CD4-positive, alpha-beta T cell (primary cell): ENCODE measurements around the gene AGER. TPM values are rescaled to one million over a fixed set of nuclear protein-coding genes. Genes with fewer than 3 reads are reported as not detected.

ENCODE experiments used
- ATAC-seq: fragments of 200-7000 bp; cut with Tn5 transposase; one replicate; pipeline ENCODE4 v1.10.0; 2022; ENCODE audit warnings: mild to moderate bottlenecking; ENCODE audit not compliant: poor library complexity
- CTCF ChIA-PET: fragments of 350-600 bp; sonication (Branson Sonifier 250); formaldehyde crosslinking; loops from one replicate; lab custom pipeline; 2021; ENCODE audit warnings: antibody characterized with exemption, inconsistent platforms; lab: Charles Lee
- POLR2A ChIA-PET: fragments of 350-600 bp; sonication (Branson Sonifier 250); formaldehyde crosslinking; loops from one replicate; lab custom pipeline; 2021; ENCODE audit warnings: antibody characterized with exemption, inconsistent platforms; lab: Charles Lee
- DNase-seq, 14 experiments: peaks; one replicate each; pipeline ENCODE4 v3.0.0-alpha.2; 2013 to 2020; ENCODE audit warnings: mixed read lengths in 2 of 14
- H3K27ac ChIP-seq, 2 donors: one replicate each; pipeline versions ENCODE4 v1.5.1 to v1.7.0; 2013; ENCODE audit warnings: low read length in 2 of 2, low read depth in 1 of 2, mild to moderate bottlenecking in 1 of 2
- H3K27me3 ChIP-seq, 2 experiments: 1 replicate in 1 of 2; 2 replicates in 1 of 2; pipeline versions ENCODE4 v1.6.1 to v1.7.0; 2013; ENCODE audit warnings: low read length in 2 of 2, control low read depth in 1 of 2, mild to moderate bottlenecking in 1 of 2, moderate library complexity in 1 of 2; ENCODE audit not compliant: insufficient read depth in 2 of 2, control insufficient read depth in 1 of 2
- H3K36me3 ChIP-seq: one replicate; pipeline ENCODE4 v1.6.1; 2013; ENCODE audit warnings: low read length, control low read depth; ENCODE audit not compliant: insufficient read depth
- H3K4me1 ChIP-seq: one replicate; pipeline ENCODE4 v1.6.1; 2013; ENCODE audit warnings: low read length, control low read depth; ENCODE audit not compliant: insufficient read depth
- H3K4me3 ChIP-seq: one replicate; pipeline ENCODE4 v1.5.1; 2013; ENCODE audit warnings: mild to moderate bottlenecking, low read length, moderate library complexity
- H3K9me3 ChIP-seq, 2 experiments: 1 replicate in 1 of 2; 2 replicates in 1 of 2; pipeline versions ENCODE4 v1.6.1 to v1.7.0; 2013; ENCODE audit warnings: low read length in 2 of 2, mild to moderate bottlenecking in 2 of 2, control low read depth in 1 of 2, moderate library complexity in 1 of 2; ENCODE audit not compliant: control insufficient read depth in 1 of 2, insufficient read depth in 1 of 2
- H3K27ac Mint-ChIP-seq: one replicate; pipeline ENCODE4 v1.8.0; 2020; ENCODE audit warnings: mixed read lengths
- H3K27me3 Mint-ChIP-seq: one replicate; pipeline ENCODE4 v1.8.0; 2021; ENCODE audit warnings: mixed read lengths
- H3K36me3 Mint-ChIP-seq: one replicate; pipeline ENCODE4 v1.8.0; 2021; ENCODE audit warnings: low read depth, mixed read lengths
- H3K4me1 Mint-ChIP-seq: one replicate; pipeline ENCODE4 v1.8.0; 2021; ENCODE audit warnings: low read depth, mixed read lengths
- H3K4me3 Mint-ChIP-seq: one replicate; pipeline ENCODE4 v1.8.0; 2020; ENCODE audit warnings: mild to moderate bottlenecking, mixed read lengths
- H3K9me3 Mint-ChIP-seq: one replicate; pipeline ENCODE4 v1.8.0; 2020; ENCODE audit warnings: mixed read lengths
- intact Hi-C, 2 experiments: fragments of 100-400 bp; cut with DNase I in 1 of 2; cut with micrococcal nuclease in 1 of 2; formaldehyde crosslinking; loops; one replicate each; pipeline versions ENCODE4 v1.15.1 to v1.9.0; 2023 to 2025; cut with DNase I, micrococcal nuclease
- polyA plus RNA-seq, 2 donors: library from polyadenylated mRNA; unstranded; fragments of 120-200 nt; gene quantifications; one replicate each; pipeline ENCODE4 v1.2.1, GENCODE V29; 2013
- total RNA-seq, 174 experiments: library from RNA in 2 of 174; stranded (reverse) in 2 of 174; gene quantifications; one replicate each; pipeline ENCODE4 v1.2.3 and lab custom pipeline; 2021 to 2026
- TF ChIP-seq, protein P1 (sequence below): fragments of 200-600 bp; IDR thresholded peaks from one replicate; pipeline ENCODE4 v1.8.0; 2022; ENCODE audit warnings: antibody characterized with exemption, mild to moderate bottlenecking

The AGER gene
- total RNA-seq = 10 to 100 TPM; 23.5 to 27.0 TPM
- 22.3 TPM for polyA plus RNA-seq (2013, experiment 1 of 2)
- polyA plus RNA-seq (2013, experiment 2 of 2) = 26.2 TPM
- 0.97 to 31.8 (median 10.0) reads per million in 172 experiments for total RNA-seq (lab: John Stamatoyannopoulos, UW)

DNA sequence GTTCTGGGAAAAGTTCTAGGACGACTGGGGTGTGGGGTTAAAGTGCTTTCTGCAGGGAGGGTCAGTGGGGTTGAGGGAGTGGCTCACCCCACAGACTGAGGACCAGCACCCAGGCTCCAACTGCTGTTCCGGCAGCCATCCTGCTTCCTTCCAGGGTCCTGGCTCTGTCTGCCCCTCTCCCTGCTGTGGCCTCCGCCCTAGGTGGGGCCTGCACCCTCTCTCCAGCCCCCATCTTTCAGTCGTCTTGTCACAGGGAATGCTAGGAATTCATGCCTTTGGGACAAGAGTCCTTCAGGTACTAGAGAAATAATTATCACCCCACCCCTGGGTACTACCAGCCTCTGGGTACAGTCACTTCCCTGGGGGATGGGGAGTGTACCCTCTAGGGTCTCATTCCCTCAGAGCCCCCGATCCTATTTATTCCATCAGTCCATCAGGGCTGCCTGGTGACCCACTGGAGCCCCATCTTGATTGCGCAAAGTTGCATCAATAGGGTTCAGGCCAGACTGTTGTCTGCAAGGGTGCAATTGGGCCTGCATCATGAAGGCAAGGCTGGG is at the start of gene AGER:
Gene AGER (minus strand): TSS at position 170 of the 557 bp plus-strand sequence. CDS start 31 bp downstream, at position 139.
- no peak for DNase-seq
- TF ChIP-seq, protein P1, sequence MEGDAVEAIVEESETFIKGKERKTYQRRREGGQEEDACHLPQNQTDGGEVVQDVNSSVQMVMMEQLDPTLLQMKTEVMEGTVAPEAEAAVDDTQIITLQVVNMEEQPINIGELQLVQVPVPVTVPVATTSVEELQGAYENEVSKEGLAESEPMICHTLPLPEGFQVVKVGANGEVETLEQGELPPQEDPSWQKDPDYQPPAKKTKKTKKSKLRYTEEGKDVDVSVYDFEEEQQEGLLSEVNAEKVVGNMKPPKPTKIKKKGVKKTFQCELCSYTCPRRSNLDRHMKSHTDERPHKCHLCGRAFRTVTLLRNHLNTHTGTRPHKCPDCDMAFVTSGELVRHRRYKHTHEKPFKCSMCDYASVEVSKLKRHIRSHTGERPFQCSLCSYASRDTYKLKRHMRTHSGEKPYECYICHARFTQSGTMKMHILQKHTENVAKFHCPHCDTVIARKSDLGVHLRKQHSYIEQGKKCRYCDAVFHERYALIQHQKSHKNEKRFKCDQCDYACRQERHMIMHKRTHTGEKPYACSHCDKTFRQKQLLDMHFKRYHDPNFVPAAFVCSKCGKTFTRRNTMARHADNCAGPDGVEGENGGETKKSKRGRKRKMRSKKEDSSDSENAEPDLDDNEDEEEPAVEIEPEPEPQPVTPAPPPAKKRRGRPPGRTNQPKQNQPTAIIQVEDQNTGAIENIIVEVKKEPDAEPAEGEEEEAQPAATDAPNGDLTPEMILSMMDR = no peak
- peaks cover 48% of the 10 kb centered on the region for H3K4me1 Mint-ChIP-seq
- Histone ChIP-seq H3K4me3 (no peak within 1 kb of the TSS), H3K4me1 (peaks cover 68% of the 10 kb centered on the region), H3K27me3 (no peaks in the 10 kb centered on the region), H3K27ac (peak within 1 kb of the TSS in 1 of 2 donors; percentile 51), H3K36me3 (peaks cover 75% of the 10 kb centered on the region), H3K9me3 (no peaks in the 10 kb centered on the region)
- ChIA-PET CTCF (no interaction called here), POLR2A (no interaction called here)
- H3K27me3 Mint-ChIP-seq = no peaks in the 10 kb centered on the region
- peaks cover 81% of the 10 kb centered on the region for H3K36me3 Mint-ChIP-seq
- H3K27ac Mint-ChIP-seq = peak within 1 kb of the TSS; percentile 44
- no peaks in the 10 kb centered on the region for H3K9me3 Mint-ChIP-seq
- H3K4me3 Mint-ChIP-seq = no peak within 1 kb of the TSS
- intact Hi-C loops = no loop called here
- no peak for ATAC-seq

DNA sequence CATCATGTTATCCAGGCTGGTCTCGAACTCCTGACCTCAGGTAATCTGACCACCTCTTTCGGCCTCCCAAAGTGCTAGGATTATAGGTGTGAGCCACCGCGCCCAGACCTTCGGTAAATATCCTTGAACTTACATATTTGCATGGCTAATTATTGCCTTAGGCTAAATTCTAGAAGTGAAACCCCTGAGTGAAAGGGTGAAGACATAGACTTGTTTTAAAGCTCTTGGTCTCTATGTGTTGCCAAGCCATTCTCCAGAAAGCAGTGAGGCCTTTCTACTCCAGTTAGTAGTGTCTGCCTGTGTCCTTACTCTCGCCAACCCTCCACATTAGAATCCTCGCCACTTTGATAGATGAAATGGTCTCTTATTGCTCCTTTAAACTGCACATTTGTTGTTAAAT is 42.4 kb upstream of the AGER start:
- intact Hi-C loops = no loop called here

DNA sequence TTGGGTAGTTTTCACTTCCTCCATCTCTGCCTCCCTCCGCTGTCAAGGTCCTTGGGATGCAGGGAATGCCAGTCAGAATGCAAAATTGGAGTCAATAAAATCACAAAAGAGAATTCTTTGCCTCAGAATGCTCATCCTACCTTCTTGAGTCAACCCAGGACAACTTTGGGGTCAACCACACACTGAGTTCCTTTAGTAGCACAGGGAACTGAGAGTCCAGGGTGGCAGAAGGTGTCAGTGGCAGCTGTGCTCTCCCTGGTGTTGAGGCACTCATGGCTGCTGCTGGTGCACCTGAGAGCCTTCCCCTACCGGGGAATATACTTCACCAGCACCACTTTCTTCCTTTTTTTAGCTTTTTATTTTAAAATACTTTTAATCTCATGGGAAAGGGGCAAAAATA is 40.6 kb upstream of the AGER start:
- intact Hi-C loops = no loop called here
- H3K4me3 Mint-ChIP-seq = no peak overlapping the region
- Histone ChIP-seq H3K27ac (no peak overlapping the region), H3K4me1 (peaks cover 8% of the 10 kb centered on the region), H3K4me3 (no peak overlapping the region), H3K9me3 (no peaks in the 10 kb centered on the region), H3K27me3 (no peaks in the 10 kb centered on the region), H3K36me3 (no peaks in the 10 kb centered on the region)
- ChIA-PET CTCF (no interaction called here), POLR2A (no interaction called here)
- H3K4me1 Mint-ChIP-seq = peaks cover 21% of the 10 kb centered on the region
- TF ChIP-seq, protein P1 = no peak
- no peaks in the 10 kb centered on the region for H3K36me3 Mint-ChIP-seq
- peak overlapping the region; percentile 57 for H3K27ac Mint-ChIP-seq
- no peaks in the 10 kb centered on the region for H3K27me3 Mint-ChIP-seq
- ATAC-seq (no peak), DNase-seq (no peak)
- H3K9me3 Mint-ChIP-seq = no peaks in the 10 kb centered on the region

More for the DNA sequence above, 42.4 kb upstream of the AGER start:
- no peaks in the 10 kb centered on the region for H3K36me3 Mint-ChIP-seq
- DNase-seq (no peak), ATAC-seq (no peak)
- POLR2A ChIA-PET = no interaction called here
- H3K4me1 Mint-ChIP-seq = peaks cover 21% of the 10 kb centered on the region
- no peak overlapping the region for H3K27ac ChIP-seq
- no peaks in the 10 kb centered on the region for H3K36me3 ChIP-seq
- H3K4me1 ChIP-seq = peaks cover 8% of the 10 kb centered on the region
- H3K27me3 ChIP-seq = no peaks in the 10 kb centered on the region
- CTCF ChIA-PET = no interaction called here
- TF ChIP-seq, protein P1 = no peak
- H3K4me3 Mint-ChIP-seq = no peak overlapping the region
- no peaks in the 10 kb centered on the region for H3K9me3 Mint-ChIP-seq
- no peak overlapping the region for H3K27ac Mint-ChIP-seq
- no peaks in the 10 kb centered on the region for H3K9me3 ChIP-seq
- H3K27me3 Mint-ChIP-seq = no peaks in the 10 kb centered on the region
- H3K4me3 ChIP-seq = no peak overlapping the region
